ENCODE measurements around the gene TLX3. TPM values are rescaled to one million over a fixed set of nuclear protein-coding genes. Genes with fewer than 3 reads are reported as not detected.
A peak's percentile ranks its signal among the peaks of the same experiment; 100 is the strongest.

TLX3 gene
- total RNA-seq, 1 donor from 2014 or later, result not detected

DNA sequence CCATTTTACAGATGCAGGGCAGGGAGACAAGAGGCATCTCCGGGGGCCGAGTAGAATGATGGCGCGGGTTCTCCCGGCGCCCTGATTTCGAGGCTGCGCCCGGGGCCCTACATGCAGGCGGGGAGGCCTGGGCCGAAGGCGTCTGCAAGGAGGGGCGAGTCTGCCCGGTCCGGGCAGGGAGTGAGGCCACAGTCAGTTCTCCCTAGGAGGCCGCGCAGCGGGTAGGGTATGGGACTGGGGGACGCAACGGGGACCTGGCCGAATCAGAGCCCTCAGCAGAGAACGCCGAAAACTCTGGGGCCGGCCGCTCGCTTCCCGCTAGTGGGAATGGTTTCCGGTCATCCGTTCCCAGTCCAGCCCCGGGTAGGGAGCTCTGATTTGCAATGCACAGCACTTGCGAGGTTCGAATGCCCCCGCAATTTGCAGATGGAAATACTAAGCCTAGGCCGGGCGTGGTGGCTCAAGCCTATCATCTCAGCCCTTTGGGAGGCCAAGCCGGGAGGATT lies 6.4 kb downstream of the TLX3 start:
- peak overlapping the region; percentile 12 for H3K4me3 ChIP-seq
- intact Hi-C loops (cut with DNase I), result no loop called here

DNA sequence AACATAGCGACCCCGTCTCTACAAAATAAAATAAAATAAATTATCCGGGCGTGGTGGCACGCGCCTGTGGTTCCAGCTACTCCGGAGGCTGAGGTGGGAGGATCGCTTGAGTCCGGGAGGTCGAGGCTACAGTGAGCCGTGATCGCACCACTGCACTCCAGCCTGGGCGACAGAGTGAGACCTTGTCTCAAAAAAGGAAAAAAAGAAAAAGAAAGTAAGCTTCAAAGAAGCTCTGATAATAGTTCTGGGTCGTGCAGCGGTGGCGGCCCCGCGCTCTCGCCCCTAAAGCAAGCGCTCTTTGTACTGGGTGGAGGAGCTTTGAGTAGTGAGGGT lies 6.8 kb downstream of the TLX3 start:
- ATAC-seq (no peak), DNase-seq (no peak)
- Histone ChIP-seq H3K27me3 (ENCODE audit: low read depth) (peaks cover 100% of the 10 kb centered on the region), H3K27ac (no peak overlapping the region), H3K4me3 (no peak overlapping the region), H3K36me3 (no peaks in the 10 kb centered on the region), H3K9me3 (no peaks in the 10 kb centered on the region), H3K4me1 (peaks cover 47% of the 10 kb centered on the region)
- intact Hi-C loops (cut with DNase I), result no loop called here
- TF ChIP-seq, protein P1, sequence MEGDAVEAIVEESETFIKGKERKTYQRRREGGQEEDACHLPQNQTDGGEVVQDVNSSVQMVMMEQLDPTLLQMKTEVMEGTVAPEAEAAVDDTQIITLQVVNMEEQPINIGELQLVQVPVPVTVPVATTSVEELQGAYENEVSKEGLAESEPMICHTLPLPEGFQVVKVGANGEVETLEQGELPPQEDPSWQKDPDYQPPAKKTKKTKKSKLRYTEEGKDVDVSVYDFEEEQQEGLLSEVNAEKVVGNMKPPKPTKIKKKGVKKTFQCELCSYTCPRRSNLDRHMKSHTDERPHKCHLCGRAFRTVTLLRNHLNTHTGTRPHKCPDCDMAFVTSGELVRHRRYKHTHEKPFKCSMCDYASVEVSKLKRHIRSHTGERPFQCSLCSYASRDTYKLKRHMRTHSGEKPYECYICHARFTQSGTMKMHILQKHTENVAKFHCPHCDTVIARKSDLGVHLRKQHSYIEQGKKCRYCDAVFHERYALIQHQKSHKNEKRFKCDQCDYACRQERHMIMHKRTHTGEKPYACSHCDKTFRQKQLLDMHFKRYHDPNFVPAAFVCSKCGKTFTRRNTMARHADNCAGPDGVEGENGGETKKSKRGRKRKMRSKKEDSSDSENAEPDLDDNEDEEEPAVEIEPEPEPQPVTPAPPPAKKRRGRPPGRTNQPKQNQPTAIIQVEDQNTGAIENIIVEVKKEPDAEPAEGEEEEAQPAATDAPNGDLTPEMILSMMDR (IDR thresholded peaks at IDR 0.05), result no peak

More for the DNA sequence above, 6.4 kb downstream of the TLX3 start:
- Histone ChIP-seq H3K27ac (no peak overlapping the region), H3K4me1 (peaks cover 49% of the 10 kb centered on the region), H3K9me3 (no peaks in the 10 kb centered on the region), H3K27me3 (ENCODE audit: low read depth) (peaks cover 99% of the 10 kb centered on the region), H3K36me3 (no peaks in the 10 kb centered on the region)
- TF ChIP-seq, protein P1 (IDR thresholded peaks at IDR 0.05), result no peak
- DNase-seq (no peak), ATAC-seq (peak in 1 of 2 donors; percentile 14)

DNA sequence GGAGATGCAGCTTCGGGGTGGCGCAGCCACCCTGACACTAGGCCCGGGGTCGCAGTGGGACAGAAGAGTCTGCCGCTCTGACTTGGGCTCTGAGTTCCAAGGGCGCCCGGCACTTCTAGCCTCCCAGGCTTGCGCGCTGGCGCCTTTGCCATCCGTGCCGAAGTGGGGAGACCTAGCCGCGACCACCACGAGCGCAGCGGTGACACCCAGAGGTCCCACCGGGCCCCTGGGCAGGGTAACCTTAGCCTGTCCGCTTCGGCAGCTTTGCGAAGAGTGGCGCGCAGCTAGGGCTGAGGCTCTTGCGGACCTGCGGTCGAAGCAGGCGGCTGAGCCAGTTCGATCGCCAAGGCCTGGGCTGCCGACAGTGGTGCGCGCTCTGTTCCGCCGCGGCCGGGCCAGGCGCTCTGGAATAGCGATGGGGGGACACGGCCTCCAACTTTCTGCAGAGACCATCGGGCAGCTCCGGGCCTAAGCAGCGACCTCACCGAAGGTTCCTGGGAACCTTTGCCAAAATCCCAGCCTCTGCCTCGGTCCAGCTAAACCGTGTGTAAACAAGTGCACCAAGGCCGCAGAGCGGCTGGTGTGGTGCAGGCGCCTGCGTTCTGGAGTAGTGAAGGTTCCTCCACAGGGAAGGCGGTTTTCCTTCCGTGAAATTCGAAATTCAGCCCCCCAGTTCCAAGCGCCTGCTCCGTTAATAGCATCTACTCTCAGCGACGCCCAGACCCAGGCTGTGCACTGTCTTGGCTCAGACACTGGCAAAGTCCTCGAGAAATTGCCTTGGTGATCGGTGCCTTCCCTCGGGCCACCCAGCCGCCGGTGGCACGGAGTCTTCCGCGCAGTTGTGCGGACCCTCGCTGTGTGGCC lies 7.4 kb downstream of the TLX3 start:
- TF ChIP-seq, protein P1 (IDR thresholded peaks at IDR 0.05), result no peak
- intact Hi-C loops (cut with DNase I), result no loop called here
- no peak overlapping the region for H3K4me3 ChIP-seq
- H3K36me3 ChIP-seq, result no peaks in the 10 kb centered on the region
- H3K9me3 ChIP-seq, result no peaks in the 10 kb centered on the region
- no peak overlapping the region for H3K27ac ChIP-seq
- peaks cover 41% of the 10 kb centered on the region for H3K4me1 ChIP-seq
- no peak for DNase-seq
- ATAC-seq, result no peak
- H3K27me3 ChIP-seq (ENCODE audit: low read depth), result peaks cover 100% of the 10 kb centered on the region

DNA sequence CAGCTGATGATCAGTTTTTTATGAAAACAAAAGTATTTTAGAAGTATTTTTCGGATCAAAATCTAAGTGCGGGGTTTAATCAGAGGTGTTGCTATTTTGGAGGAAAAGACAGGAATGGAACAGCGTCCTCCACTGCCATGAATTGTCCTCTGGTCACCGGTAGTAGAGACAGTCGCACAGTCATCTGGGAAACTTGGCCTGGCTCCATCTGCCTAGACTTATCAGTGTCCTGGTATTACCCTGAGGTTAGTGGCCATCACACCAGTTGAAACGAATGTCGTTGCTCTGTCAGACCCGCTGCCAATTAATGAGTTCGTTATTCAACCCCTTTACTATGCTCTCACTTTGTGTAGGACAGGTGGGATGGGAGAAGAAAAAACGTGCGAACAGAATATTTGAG lies 8.2 kb downstream of the TLX3 start:
- Histone ChIP-seq H3K36me3 (no peaks in the 10 kb centered on the region), H3K4me1 (peaks cover 34% of the 10 kb centered on the region), H3K27ac (no peak overlapping the region), H3K4me3 (no peak overlapping the region), H3K27me3 (ENCODE audit: low read depth) (peaks cover 97% of the 10 kb centered on the region), H3K9me3 (no peaks in the 10 kb centered on the region)
- TF ChIP-seq, protein P1 (IDR thresholded peaks at IDR 0.05), result no peak
- intact Hi-C loops (cut with DNase I), result no loop called here
- no peak for ATAC-seq
- no peak for DNase-seq

- no peaks in the 10 kb centered on the region for H3K9me3 ChIP-seq
- TF ChIP-seq, protein P1 (IDR thresholded peaks at IDR 0.05), result no peak
- H3K4me3 ChIP-seq, result no peak overlapping the region
- intact Hi-C loops (cut with DNase I), result no loop called here
- no peak overlapping the region for H3K27ac ChIP-seq
- peaks cover 96% of the 10 kb centered on the region for H3K27me3 ChIP-seq (ENCODE audit: low read depth)
- DNase-seq (no peak), ATAC-seq (no peak)
- peaks cover 26% of the 10 kb centered on the region for H3K4me1 ChIP-seq
- no peaks in the 10 kb centered on the region for H3K36me3 ChIP-seq
These were observed 9.0 kb downstream of the TLX3 start for GRCh38 chr5:171318026-171318425.

Measured in lower lobe of right lung (tissue), 2 donors.